HCT116 (cell line): ENCODE data around the gene UQCRHL. TPM values are rescaled to one million over a fixed set of nuclear protein-coding genes. Genes with fewer than 3 reads are reported as not detected.

Experiments
- ATAC-seq: fragments of 200-7000 bp; cut with Tn5 transposase; 2 replicates; pipeline ENCODE4 v1.9.1; 2020; ENCODE audit warnings: mild to moderate bottlenecking, moderate library complexity
- BruUV-seq: library from RNA; stranded (reverse); fragments of 400-500 nt; replicated peaks from 2 replicates; lab custom pipeline; 2021; lab: Mats Ljungman, UMichigan
- CTCF ChIA-PET: fragments of 300-600 bp; sonication (Branson Sonifier 250); formaldehyde crosslinking; loops from one replicate; lab custom pipeline; 2021; ENCODE audit warnings: antibody characterized with exemption; lab: Charles Lee
- POLR2A ChIA-PET: fragments of 300-600, 350-600 bp; sonication (Branson Sonifier 250); formaldehyde crosslinking; loops from one replicate; lab custom pipeline; 2021; ENCODE audit warnings: antibody characterized with exemption; lab: Charles Lee
- RAD21 ChIA-PET, 2 experiments: fragments of 300-600 bp; sonication (Branson Sonifier 250); formaldehyde crosslinking; loops; one replicate each; lab custom pipeline; 2023; ENCODE audit warnings: low total read pairs in 2 of 2; ENCODE audit not compliant: uncharacterized antibody in 2 of 2, unreplicated experiment in 2 of 2, low non-redundant PET in 1 of 2; lab: Charles Lee
- DNase-seq: peaks from one replicate; pipeline ENCODE4 v3.0.0-alpha.2; 2010; ENCODE audit warnings: low read depth, low spot score
- H2AFZ ChIP-seq: fragments of 200-600 bp; shearing (Covaris generic), sonication (generic); 2 replicates; pipeline ENCODE4 v1.6.1; 2017; ENCODE audit warnings: low read depth, mixed run types, mixed read lengths, antibody characterized with exemption, low read length; ENCODE audit not compliant: poor library complexity, severe bottlenecking
- H3K27ac ChIP-seq: 2 replicates; pipeline ENCODE4 v1.5.1; 2012; ENCODE audit warnings: low read depth, low read length
- H3K27me3 ChIP-seq: fragments of 200-600 bp; sonication (generic); 2 replicates; pipeline ENCODE4 v1.6.1; 2016; ENCODE audit warnings: mixed run types, low read length, mixed read lengths; ENCODE audit not compliant: insufficient read depth
- H3K36me3 ChIP-seq, 2 experiments: fragments of 200-500 bp in 1 of 2; fragments of 200-600 bp in 1 of 2; sonication (Bioruptor generic) in 1 of 2; sonication (generic) in 1 of 2; 2 replicates each; pipeline versions ENCODE4 v1.5.1 to v1.6.1; 2014 to 2016; ENCODE audit warnings: low read length in 2 of 2, inconsistent platforms in 1 of 2, mixed read lengths in 1 of 2, mixed run types in 1 of 2; ENCODE audit not compliant: insufficient read depth in 2 of 2, control insufficient read depth in 1 of 2
- H3K4me1 ChIP-seq, 2 experiments: fragments of 200-600 bp in 1 of 2; sonication (generic) in 1 of 2; 2 replicates each; pipeline versions ENCODE4 v1.5.1 to v1.6.1; 2012 to 2017; ENCODE audit warnings: low read length in 2 of 2, inconsistent platforms in 1 of 2, mild to moderate bottlenecking in 1 of 2, mixed read lengths in 1 of 2, mixed run types in 1 of 2, moderate library complexity in 1 of 2; ENCODE audit not compliant: insufficient read depth in 2 of 2, control insufficient read depth in 1 of 2
- H3K4me2 ChIP-seq: fragments of 200-600 bp; sonication (generic); 2 replicates; pipeline ENCODE4 v1.6.1; 2017; ENCODE audit warnings: mixed run types, low read length, mixed read lengths
- H3K4me3 ChIP-seq, 2 experiments: fragments of 200-600 bp in 1 of 2; sonication (generic) in 1 of 2; replicated peaks in 1 of 2; 2 replicates each; pipeline ENCODE4 v1.5.1; 2011 to 2016; ENCODE audit warnings: low read length in 2 of 2, control low read depth in 1 of 2, low read depth in 1 of 2, mild to moderate bottlenecking in 1 of 2, mixed read lengths in 1 of 2, mixed run types in 1 of 2
- H3K79me2 ChIP-seq: fragments of 200-600 bp; sonication (generic); 2 replicates; pipeline ENCODE4 v1.6.1; 2017; ENCODE audit warnings: mild to moderate bottlenecking, mixed run types, low read length, moderate library complexity, mixed read lengths; ENCODE audit not compliant: insufficient read depth
- H3K9ac ChIP-seq: fragments of 200-600 bp; sonication (generic); 2 replicates; pipeline ENCODE4 v1.6.1; 2016; ENCODE audit warnings: low read length, mixed read lengths
- H3K9me2 ChIP-seq: fragments of 200-600 bp; sonication (generic), shearing (Covaris generic); 2 replicates; pipeline ENCODE4 v1.6.1; 2017; ENCODE audit warnings: mixed run types, mild to moderate bottlenecking, moderate library complexity; ENCODE audit not compliant: insufficient read depth
- H3K9me3 ChIP-seq, 2 experiments: fragments of 200-500 bp in 1 of 2; fragments of 200-600 bp in 1 of 2; sonication (Bioruptor generic) in 1 of 2; sonication (generic) in 1 of 2; 2 replicates each; pipeline ENCODE4 v1.6.1; 2014 to 2017; ENCODE audit warnings: low read length in 2 of 2, mixed read lengths in 2 of 2, inconsistent platforms in 1 of 2, low read depth in 1 of 2, mild to moderate bottlenecking in 1 of 2, mixed run types in 1 of 2, moderate library complexity in 1 of 2; ENCODE audit not compliant: control insufficient read depth in 1 of 2, insufficient read depth in 1 of 2
- H4K20me1 ChIP-seq: fragments of 200-600 bp; sonication (generic), shearing (Covaris generic); 2 replicates; pipeline ENCODE4 v1.6.1; 2017; ENCODE audit warnings: mixed run types, mild to moderate bottlenecking, moderate library complexity; ENCODE audit not compliant: insufficient read depth
- ATF3 ChIP-seq: IDR thresholded peaks from 2 replicates; pipeline ENCODE4 v1.6.1; 2012
- CBX3 ChIP-seq: IDR thresholded peaks from 2 replicates; pipeline ENCODE4 v1.6.1; 2012; ENCODE audit warnings: low read depth
- CEBPB ChIP-seq: IDR thresholded peaks from 2 replicates; pipeline ENCODE4 v1.6.1; 2012; ENCODE audit warnings: low read depth
- CTCF ChIP-seq, 3 experiments: fragments of 200-600 bp in 1 of 3; sonication (generic) in 1 of 3; IDR thresholded peaks in 2 of 3; conservative IDR thresholded peaks in 1 of 3; 2 replicates each; pipeline ENCODE4 v1.5.1; 2012 to 2017; ENCODE audit warnings: low read depth in 2 of 3, low read length in 2 of 3, antibody characterized with exemption in 1 of 3, borderline replicate concordance in 1 of 3, control low read depth in 1 of 3, mild to moderate bottlenecking in 1 of 3, mixed read lengths in 1 of 3, mixed run types in 1 of 3, moderate library complexity in 1 of 3; ENCODE audit not compliant: insufficient read depth in 1 of 3
- EGR1 ChIP-seq: IDR thresholded peaks from 2 replicates; pipeline ENCODE4 v1.6.1; 2012; ENCODE audit warnings: low read depth
- ELF1 ChIP-seq: IDR thresholded peaks from 2 replicates; pipeline ENCODE4 v1.6.1; 2012; ENCODE audit warnings: low read depth, borderline replicate concordance
- FOSL1 ChIP-seq: IDR thresholded peaks from 2 replicates; pipeline ENCODE4 v1.6.1; 2012; ENCODE audit warnings: low read depth
- JUND ChIP-seq: IDR thresholded peaks from 2 replicates; pipeline ENCODE4 v1.6.1; 2012
- MAX ChIP-seq: IDR thresholded peaks from 2 replicates; pipeline ENCODE4 v1.6.1; 2012
- POLR2AphosphoS5 ChIP-seq: IDR thresholded peaks from 2 replicates; pipeline ENCODE4 v1.6.1; 2011; ENCODE audit warnings: mild to moderate bottlenecking, low read depth, low read length, moderate library complexity
- REST ChIP-seq: IDR thresholded peaks from 2 replicates; pipeline ENCODE4 v1.6.1; 2012; ENCODE audit warnings: low read depth
- SRF ChIP-seq: IDR thresholded peaks from 2 replicates; pipeline ENCODE4 v1.6.1; 2012; ENCODE audit warnings: low read depth
- TCF7L2 ChIP-seq: IDR thresholded peaks from 2 replicates; pipeline ENCODE4 v1.7.0; 2011; ENCODE audit warnings: borderline replicate concordance, inconsistent platforms; ENCODE audit not compliant: insufficient read depth, insufficient read length; ENCODE audit errors: extremely low read depth
- YY1 ChIP-seq: IDR thresholded peaks from 2 replicates; pipeline ENCODE4 v1.6.1; 2011; ENCODE audit warnings: low read length, low read depth, moderate library complexity, mild to moderate bottlenecking; ENCODE audit not compliant: insufficient replicate concordance; ENCODE audit errors: extremely low read depth
- ZBTB33 ChIP-seq: IDR thresholded peaks from 2 replicates; pipeline ENCODE4 v1.6.1; 2011; ENCODE audit warnings: mild to moderate bottlenecking, low read length, moderate library complexity; ENCODE audit not compliant: insufficient replicate concordance; ENCODE audit errors: extremely low read depth
- ZFX ChIP-seq: fragments of 450-650 bp; IDR thresholded peaks from 2 replicates; pipeline ENCODE4 v1.6.1; 2017
- ZNF274 ChIP-seq: fragments of 200-500 bp; sonication (Bioruptor generic); IDR thresholded peaks from 2 replicates; pipeline ENCODE4 v1.6.1; 2014; ENCODE audit warnings: mild to moderate bottlenecking, low read depth, low read length, inconsistent platforms
- intact Hi-C: fragments of 100-400 bp; cut with micrococcal nuclease; formaldehyde crosslinking; loops from 2 replicates; pipeline ENCODE4 v1.10.0; 2022
- total RNA-seq: library from RNA; stranded (reverse); gene quantifications from one replicate; pipeline ENCODE4 v1.2.1, GENCODE V29; 2021; ENCODE audit not compliant: unreplicated experiment

Gene UQCRHL
- total RNA-seq, 1 experiment from 2014 or later: 2.5 TPM

- no TSS peak for BruUV-seq
These were observed 44.9 kb downstream of the UQCRHL start for GRCh38 chr1:15762546-15762945.

More at GRCh38 chr1:15762546-15762945, 44.9 kb downstream of the UQCRHL start:
- ChIA-PET POLR2A (interaction anchor here (0.7 kb wide), 1 partner anchor 313 kb away, joined by 3 read pairs; no protein-coding TSS in a partner anchor), CTCF (interaction anchor here (0.9 kb wide), 1 partner anchor 29 kb away, joined by 3 read pairs; no protein-coding TSS in a partner anchor), RAD21 (no interaction called here)
- no peak overlapping the region for H2AFZ ChIP-seq
- no peak overlapping the region for H3K4me2 ChIP-seq
- no peaks in the 10 kb centered on the region for H3K9me3 ChIP-seq
- H3K36me3 ChIP-seq: no peaks in the 10 kb centered on the region
- H3K27me3 ChIP-seq: no peaks in the 10 kb centered on the region
- no peaks in the 10 kb centered on the region for H3K9me2 ChIP-seq
- peaks cover 8 to 22% of the 10 kb centered on the region in 2 experiments; a peak in 3 of 4 replicates for H3K4me1 ChIP-seq
- TF ChIP-seq JUND: no peak
- no peak for TF ChIP-seq CEBPB
- TF ChIP-seq POLR2AphosphoS5: no peak
- TF ChIP-seq MAX: no peak
- TF ChIP-seq FOSL1: no peak
- no peak for TF ChIP-seq REST
- TF ChIP-seq TCF7L2: no peak
- no peak for TF ChIP-seq ATF3
- no peak for TF ChIP-seq EGR1
- no peak for TF ChIP-seq ELF1
- no peak for TF ChIP-seq SRF
- TF ChIP-seq CTCF (IDR thresholded peaks at IDR 0.05 in 2 of 3, conservative IDR thresholded peaks at IDR 0.05 in 1 of 3; ENCODE audit: borderline replicate concordance in 1 of 3, insufficient read depth in 1 of 3, low read depth in 2 of 3, low read length in 2 of 3): no peak
- no peak for TF ChIP-seq ZNF274
- TF ChIP-seq CBX3: no peak
- TF ChIP-seq YY1: no peak
- no peak for TF ChIP-seq ZBTB33
- no peak for TF ChIP-seq ZFX
- TF ChIP-seq, all 23 proteins: peak for 0
- ATAC-seq: peak; percentile 65
- Histone ChIP-seq H4K20me1 (no peaks in the 10 kb centered on the region), H3K27ac (no peak overlapping the region), H3K79me2 (no peaks in the 10 kb centered on the region), H3K9ac (no peak overlapping the region), H3K4me3 (no peak overlapping the region)
- intact Hi-C loops: no loop called here
- DNase-seq: no peak
